ENCODE results near the gene ZBED2.

ZBED2 gene

GRCh38 chr3:111603679-111604078 lies 8.5 kb upstream of the ZBED2 start:
- Mint-ChIP-seq H3K27ac (no peak overlapping the region), H3K36me3 (ENCODE audit: low read depth) (no peaks in the 10 kb centered on the region), H3K9me3 (no peaks in the 10 kb centered on the region), H3K4me3 (no peak overlapping the region), H3K4me1 (peaks cover 5% of the 10 kb centered on the region), H3K27me3 (ENCODE audit: low read depth, poor library complexity) (no peaks in the 10 kb centered on the region)
- DNase-seq: no peak
- TF ChIP-seq, protein P1, sequence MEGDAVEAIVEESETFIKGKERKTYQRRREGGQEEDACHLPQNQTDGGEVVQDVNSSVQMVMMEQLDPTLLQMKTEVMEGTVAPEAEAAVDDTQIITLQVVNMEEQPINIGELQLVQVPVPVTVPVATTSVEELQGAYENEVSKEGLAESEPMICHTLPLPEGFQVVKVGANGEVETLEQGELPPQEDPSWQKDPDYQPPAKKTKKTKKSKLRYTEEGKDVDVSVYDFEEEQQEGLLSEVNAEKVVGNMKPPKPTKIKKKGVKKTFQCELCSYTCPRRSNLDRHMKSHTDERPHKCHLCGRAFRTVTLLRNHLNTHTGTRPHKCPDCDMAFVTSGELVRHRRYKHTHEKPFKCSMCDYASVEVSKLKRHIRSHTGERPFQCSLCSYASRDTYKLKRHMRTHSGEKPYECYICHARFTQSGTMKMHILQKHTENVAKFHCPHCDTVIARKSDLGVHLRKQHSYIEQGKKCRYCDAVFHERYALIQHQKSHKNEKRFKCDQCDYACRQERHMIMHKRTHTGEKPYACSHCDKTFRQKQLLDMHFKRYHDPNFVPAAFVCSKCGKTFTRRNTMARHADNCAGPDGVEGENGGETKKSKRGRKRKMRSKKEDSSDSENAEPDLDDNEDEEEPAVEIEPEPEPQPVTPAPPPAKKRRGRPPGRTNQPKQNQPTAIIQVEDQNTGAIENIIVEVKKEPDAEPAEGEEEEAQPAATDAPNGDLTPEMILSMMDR (IDR thresholded peaks at IDR 0.05): no peak

DNA sequence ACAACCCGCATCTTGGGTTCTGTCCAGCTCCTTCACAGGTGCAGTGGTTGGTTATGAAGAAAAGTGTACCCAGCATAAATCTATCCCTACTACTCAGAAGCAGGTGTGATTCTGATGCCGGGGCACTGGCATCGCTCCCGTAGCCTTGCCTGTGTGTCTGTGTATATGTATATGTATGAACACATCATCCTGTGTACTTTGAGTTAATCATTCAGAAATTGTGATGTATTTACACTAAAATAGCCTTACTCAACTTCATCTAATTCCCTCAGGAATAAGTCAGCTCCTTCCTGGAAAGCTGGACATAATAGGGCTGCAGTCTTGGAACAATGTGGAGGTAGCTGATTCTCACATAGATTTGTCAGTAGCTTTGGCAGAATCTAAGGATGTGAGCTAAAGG lies 6.7 kb upstream of the ZBED2 start:
- H3K27ac Mint-ChIP-seq: no peak overlapping the region
- no peaks in the 10 kb centered on the region for H3K9me3 Mint-ChIP-seq
- no peaks in the 10 kb centered on the region for H3K36me3 Mint-ChIP-seq (ENCODE audit: low read depth)
- TF ChIP-seq, protein P1 (IDR thresholded peaks at IDR 0.05): no peak
- DNase-seq: no peak
- H3K4me3 Mint-ChIP-seq: no peak overlapping the region
- peaks cover 5% of the 10 kb centered on the region for H3K4me1 Mint-ChIP-seq
- no peaks in the 10 kb centered on the region for H3K27me3 Mint-ChIP-seq (ENCODE audit: low read depth, poor library complexity)

DNA sequence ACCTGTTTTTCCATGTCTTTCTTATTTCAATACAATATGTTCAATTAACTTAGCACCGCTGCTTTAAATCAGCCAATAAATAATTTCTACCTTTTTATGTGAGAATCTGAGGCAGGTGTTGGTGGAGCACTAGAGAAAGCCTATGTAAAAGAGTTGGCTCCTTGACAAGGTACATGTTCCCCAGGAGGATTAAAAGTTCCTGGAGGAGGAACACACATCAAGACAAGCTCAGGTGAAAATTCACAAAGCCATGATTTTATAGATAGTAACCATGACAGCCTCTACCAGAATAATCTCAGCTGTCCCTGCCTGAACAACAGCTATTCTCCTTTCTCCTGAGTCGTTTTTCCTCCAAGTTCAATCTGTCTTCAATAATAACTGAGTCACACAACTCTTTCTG lies 3.4 kb upstream of the ZBED2 start:
- TF ChIP-seq, protein P1 (IDR thresholded peaks at IDR 0.05): no peak
- Mint-ChIP-seq H3K4me1 (peaks cover 11% of the 10 kb centered on the region), H3K27ac (no peak overlapping the region), H3K27me3 (ENCODE audit: low read depth, poor library complexity) (peaks cover 2% of the 10 kb centered on the region), H3K36me3 (ENCODE audit: low read depth) (no peaks in the 10 kb centered on the region), H3K9me3 (no peaks in the 10 kb centered on the region), H3K4me3 (no peak overlapping the region)
- DNase-seq: no peak

GRCh38 chr3:111598139-111598538 lies 3.0 kb upstream of the ZBED2 start:
- Mint-ChIP-seq H3K27me3 (ENCODE audit: low read depth, poor library complexity) (peaks cover 4% of the 10 kb centered on the region), H3K27ac (no peak overlapping the region), H3K36me3 (ENCODE audit: low read depth) (no peaks in the 10 kb centered on the region), H3K4me1 (peaks cover 11% of the 10 kb centered on the region), H3K9me3 (no peaks in the 10 kb centered on the region), H3K4me3 (no peak overlapping the region)
- TF ChIP-seq, protein P1 (IDR thresholded peaks at IDR 0.05): no peak
- no peak for DNase-seq

DNA sequence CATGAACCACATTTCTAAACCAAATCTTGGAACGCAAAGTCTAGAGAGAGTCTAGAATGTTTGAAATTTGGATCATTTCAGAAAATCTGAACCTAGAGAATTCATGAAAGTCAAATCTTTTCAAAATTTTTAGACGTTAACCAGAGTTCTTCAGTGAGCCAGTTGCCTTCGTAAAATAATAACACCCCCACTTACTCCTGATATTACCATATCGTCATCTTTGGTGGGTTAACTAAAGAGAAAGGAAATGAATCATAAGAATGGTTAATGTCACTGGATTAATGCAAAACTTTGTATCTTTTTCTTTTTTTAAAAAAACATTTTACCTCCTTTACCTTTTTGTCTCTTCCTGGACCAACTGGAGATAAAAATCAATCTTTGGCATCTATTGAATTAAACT lies 1.2 kb upstream of the ZBED2 start:
- Mint-ChIP-seq H3K27ac (no peak overlapping the region), H3K4me1 (peaks cover 11% of the 10 kb centered on the region), H3K4me3 (no peak overlapping the region), H3K36me3 (ENCODE audit: low read depth) (no peaks in the 10 kb centered on the region), H3K9me3 (no peaks in the 10 kb centered on the region), H3K27me3 (ENCODE audit: low read depth, poor library complexity) (peaks cover 4% of the 10 kb centered on the region)
- TF ChIP-seq, protein P1 (IDR thresholded peaks at IDR 0.05): no peak
- no peak for DNase-seq

- TF ChIP-seq, protein P1 (IDR thresholded peaks at IDR 0.05): no peak
- Mint-ChIP-seq H3K9me3 (no peaks in the 10 kb centered on the region), H3K27me3 (ENCODE audit: low read depth, poor library complexity) (peaks cover 4% of the 10 kb centered on the region), H3K36me3 (ENCODE audit: low read depth) (no peaks in the 10 kb centered on the region), H3K4me3 (no peak overlapping the region), H3K27ac (no peak overlapping the region), H3K4me1 (peaks cover 6% of the 10 kb centered on the region)
- no peak for DNase-seq
Observed at GRCh38 chr3:111594781-111595180, 365 bp downstream of the ZBED2 start.
